HG03521 (cell line): ENCODE results near the gene LRP5.
"Not testable (repeated sequence)": the region's sequence is repeated elsewhere in the genome, so short reads cannot be mapped to it uniquely, and the experiment has no call there.

Source experiments
- ATAC-seq: cut with Tn5 transposase; IDR thresholded peaks from one replicate; pipeline ENCODE4 v1.9.1; 2021; ENCODE audit warnings: mild to moderate bottlenecking, moderate library complexity; ENCODE audit not compliant: unreplicated experiment

The LRP5 gene

DNA sequence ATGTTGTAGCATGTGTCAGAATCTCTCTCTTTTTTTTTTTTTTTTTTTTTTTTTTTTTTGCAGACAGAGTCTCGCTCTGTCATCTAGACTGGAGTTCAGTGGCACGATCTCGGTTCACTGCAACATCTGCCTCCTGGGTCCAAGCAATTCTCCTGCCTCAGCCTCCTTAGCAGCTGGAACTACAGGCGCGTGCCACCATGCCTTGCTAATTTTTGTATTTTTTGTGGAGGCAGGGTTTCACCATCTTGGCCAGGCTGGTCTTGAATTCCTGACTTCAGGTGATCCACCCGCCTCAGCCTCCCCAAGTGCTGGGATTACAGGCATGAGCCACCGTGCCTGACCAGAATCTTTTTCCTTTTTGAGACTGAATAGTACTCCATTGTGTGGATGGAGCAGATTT, 32.4 kb downstream of the LRP5 start:
- not testable (repeated sequence) for ATAC-seq

DNA sequence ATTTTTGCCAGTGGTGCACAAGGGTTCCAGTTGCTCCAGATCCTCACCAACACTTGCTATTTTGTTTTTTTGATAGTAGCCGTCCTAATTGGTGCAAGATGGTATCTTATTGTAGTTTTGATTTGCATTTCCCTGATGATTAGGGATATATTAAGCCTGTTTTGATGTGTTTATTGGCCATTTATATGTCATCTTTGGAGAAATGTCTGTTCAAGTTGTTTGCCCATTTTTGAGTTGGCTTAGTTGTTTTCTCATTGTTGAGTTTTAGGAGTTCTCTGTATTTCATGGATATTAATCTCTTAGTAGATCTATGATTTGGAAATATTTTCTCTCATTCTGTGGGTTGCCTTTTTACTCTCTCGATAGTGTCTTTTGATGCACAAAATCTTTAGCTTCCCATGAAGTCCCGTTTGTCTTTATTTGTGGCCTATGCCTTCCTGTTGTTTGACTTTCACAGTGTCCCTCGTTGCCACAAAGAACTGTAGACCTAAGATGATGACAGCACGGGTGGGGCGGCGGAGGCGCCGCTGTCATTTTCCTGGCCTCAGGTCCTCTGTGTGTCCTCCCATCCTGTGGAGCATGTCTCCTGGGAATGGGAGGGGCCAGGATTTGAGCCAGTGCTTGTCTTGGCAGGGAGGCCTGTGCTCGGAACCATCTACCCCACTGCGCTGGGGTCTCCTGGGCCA, 33.5 kb downstream of the LRP5 start:
- no peak for ATAC-seq

DNA sequence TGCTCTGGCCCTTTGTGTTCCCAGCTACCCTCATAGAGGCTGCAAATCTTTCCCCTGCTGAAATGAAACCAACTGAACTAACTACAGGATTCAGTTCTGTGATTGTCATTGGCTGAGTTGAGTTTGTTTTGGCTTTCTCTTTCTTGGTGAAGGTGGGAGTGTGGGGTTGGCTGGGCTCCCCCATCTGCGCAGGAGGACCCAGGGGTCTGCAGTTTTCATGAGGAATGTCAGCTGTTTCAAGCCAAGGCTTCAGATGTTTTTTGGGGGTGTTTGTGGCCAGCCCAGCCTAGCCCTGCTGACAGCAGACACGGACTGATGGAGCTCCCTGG, 34.0 kb downstream of the LRP5 start:
- no peak for ATAC-seq

GRCh38 chr11:68347345-68347744, 35.0 kb downstream of the LRP5 start:
- ATAC-seq, result no peak

DNA sequence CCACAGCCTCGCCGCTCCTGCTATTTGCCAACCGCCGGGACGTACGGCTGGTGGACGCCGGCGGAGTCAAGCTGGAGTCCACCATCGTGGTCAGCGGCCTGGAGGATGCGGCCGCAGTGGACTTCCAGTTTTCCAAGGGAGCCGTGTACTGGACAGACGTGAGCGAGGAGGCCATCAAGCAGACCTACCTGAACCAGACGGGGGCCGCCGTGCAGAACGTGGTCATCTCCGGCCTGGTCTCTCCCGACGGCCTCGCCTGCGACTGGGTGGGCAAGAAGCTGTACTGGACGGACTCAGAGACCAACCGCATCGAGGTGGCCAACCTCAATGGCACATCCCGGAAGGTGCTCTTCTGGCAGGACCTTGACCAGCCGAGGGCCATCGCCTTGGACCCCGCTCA, 35.5 kb downstream of the LRP5 start:
- no peak for ATAC-seq

GRCh38 chr11:68349461-68350249, 37.3 kb downstream of the LRP5 start:
- ATAC-seq, result no peak

DNA sequence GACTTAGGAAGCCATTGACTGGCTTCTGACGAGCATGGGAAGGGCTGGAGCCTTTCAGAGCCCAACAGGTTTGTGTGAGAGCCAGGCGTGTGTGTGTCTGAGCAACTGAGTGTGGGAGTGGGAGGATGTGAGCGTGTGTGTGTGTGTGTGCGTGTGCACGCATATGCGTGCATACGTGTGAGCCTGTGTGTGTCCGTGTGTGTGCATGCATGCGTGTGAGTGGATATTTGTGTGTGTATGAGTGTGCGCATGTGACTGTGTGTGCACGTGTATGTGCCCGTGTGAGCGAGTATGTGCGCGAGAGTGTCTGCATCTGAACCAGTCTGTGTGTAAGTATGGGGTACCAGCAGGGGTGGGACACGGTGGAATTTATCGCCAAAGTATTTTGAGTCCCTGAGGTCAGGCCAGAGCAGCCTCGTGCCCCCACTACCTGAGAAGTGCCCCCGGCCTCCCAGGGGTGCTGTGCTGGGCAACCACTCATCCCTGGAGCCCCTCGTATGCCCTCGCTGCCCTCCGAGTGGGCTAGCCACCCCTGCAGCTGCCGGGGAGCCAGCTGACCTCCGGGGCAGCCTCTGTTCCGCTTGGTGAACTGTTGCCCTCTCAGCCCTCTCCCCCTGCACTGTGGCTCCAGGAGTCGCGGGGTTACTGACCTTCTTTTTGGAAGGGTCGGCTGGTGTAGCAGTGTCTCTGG, 38.5 kb downstream of the LRP5 start:
- no peak for ATAC-seq

DNA sequence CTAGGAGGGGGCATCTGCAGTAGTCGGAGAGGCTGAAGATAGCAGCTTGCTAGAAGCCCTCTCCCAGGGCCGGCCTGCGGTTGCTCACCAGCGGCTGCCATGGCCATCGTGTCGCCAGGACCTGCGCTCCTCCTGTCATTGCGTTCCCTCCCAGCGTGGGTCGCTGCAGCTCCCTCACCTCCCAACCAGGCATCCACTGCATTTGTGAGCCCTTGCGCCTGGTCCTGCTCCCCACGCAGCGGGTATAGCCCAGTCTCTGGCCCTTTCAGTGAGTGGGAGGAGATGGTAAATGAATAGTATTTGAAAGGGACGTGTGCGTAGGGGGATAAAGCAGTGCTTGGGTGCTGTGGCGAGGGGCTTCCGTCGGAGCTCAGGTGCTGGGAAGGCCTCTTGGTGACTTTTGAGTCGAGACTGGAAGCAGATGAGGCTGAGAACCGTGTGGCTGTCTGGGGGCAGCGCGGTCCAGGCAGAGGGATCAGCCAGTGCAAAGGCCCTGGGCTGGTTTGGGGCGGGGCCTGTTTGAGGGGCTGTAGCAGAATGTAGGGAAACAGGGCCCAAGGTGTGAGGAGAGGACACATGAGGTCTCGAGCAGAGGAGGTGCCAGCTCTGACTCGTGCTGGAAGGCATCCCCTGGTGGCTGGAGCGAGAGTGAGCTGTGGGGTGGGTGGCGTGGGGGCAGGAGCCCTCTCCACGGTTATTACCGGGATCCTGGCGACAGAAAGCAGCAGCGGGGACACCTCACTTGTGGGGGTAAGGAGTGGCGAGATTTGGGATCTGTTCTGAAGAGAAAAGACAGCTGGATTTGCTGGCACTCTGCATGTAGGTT, 39.3 kb downstream of the LRP5 start:
- ATAC-seq, result no peak

DNA sequence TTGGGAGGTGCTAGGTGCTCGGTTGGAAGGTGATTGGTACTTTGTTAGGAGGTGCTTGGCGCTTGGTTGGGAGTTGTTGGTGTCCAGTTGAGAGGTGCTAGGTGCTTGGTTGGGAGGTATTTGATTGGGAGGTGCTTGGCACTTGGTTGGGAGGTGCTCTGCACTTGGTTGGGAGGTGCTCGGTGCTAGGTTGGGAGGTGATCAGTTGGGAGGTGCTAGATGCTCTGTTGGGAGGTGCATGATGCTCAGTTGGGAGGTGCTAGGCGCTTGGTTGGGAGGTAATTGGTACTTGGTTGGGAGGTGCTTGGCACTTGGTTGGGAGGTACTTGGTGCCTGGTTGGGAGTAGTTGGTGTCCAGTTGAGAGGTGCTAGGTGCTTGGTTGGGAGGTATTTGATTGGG, 40.2 kb downstream of the LRP5 start:
- ATAC-seq, result no peak

DNA sequence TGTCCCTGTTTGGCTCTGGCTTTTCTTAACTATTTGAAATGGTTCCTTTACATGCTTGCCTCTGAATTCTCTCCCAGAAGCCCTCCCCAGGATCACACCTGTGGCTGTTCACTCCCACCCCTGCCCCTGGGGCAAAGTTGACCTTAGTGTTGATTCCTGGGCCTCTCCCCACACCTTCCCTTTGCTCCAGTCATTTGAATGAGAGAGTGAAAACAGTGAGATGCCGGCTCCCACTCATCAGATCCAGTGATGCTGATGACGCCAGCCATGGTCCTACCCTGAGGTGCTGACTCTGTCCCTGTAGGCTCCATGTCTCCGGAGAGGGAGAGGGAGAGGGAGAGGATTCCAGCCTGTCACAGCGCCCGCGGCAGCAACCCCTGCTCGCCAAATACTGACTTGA, 40.7 kb downstream of the LRP5 start:
- no peak for ATAC-seq

- no peak for ATAC-seq
Observed at GRCh38 chr11:68353669-68354068, 41.3 kb downstream of the LRP5 start.

DNA sequence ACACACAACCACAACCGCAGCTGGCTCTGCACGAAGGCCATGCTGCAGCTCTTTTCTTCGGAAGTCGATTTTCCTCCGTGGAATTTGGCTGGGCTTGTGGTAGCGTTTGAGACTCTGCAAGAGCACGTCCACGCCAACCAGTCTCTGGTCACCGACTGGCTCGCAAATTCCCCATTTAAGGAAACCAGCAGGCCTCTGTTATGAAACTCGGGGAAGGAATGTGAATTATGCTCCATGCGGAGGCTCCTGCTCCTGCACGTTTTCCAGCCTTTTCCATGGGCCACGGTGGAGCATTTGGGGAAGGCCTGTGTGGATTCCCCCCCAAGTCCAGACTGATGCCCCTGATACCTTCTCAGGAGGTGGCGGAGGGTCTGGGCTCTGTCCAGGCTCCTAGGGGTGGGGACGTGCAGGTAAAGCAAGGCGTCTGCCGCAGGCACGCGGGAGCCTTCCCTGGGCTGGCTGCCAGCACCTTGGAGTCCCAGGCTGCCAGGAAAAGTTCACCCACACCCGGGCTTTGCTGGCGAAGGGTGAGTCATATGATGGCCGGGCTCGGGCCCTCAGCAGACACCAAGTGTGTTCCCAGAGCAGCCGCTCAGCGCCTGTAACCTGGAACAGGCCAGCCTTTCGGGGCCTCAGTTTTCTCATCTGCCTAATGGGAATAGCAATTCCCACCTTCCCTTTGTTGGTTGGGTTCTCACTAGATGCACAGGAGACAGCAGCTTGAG, 41.9 kb downstream of the LRP5 start:
- ATAC-seq, result no peak

GRCh38 chr11:68355471-68355870, 43.1 kb downstream of the LRP5 start:
- ATAC-seq, result no peak

DNA sequence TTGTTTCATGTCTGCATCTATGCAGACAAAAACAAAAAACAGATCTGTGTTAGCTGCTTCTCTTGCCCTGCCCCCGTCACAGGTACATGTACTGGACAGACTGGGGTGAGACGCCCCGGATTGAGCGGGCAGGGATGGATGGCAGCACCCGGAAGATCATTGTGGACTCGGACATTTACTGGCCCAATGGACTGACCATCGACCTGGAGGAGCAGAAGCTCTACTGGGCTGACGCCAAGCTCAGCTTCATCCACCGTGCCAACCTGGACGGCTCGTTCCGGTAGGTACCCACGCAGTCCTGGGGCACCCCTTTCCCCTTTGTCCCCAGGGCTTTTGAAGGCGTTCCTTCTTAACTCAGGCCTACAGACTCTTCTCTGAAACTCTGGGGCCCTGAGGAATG, 45.2 kb downstream of the LRP5 start:
- ATAC-seq, result no peak

- no peak for ATAC-seq
Observed at GRCh38 chr11:68358416-68358815, 46.0 kb downstream of the LRP5 start.

DNA sequence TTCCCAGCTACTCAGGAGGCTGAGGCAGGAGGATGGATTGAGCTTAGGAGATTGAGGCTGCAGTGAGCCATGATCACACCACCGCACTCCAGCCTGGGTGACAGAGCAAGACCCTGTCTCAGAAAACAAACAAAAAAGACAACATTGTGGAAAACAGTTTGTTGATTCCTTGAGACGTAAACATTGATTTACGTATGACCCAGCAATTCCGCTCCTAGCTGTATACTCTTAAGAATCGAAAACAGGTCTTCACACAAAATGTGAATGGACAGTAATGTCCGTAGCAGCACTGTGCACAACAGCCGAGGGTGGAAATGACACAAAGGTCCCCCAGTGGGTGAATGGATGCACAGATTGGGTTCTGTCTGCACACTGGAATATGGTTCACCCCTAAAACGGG, 49.3 kb downstream of the LRP5 start:
- ATAC-seq, result no peak

DNA sequence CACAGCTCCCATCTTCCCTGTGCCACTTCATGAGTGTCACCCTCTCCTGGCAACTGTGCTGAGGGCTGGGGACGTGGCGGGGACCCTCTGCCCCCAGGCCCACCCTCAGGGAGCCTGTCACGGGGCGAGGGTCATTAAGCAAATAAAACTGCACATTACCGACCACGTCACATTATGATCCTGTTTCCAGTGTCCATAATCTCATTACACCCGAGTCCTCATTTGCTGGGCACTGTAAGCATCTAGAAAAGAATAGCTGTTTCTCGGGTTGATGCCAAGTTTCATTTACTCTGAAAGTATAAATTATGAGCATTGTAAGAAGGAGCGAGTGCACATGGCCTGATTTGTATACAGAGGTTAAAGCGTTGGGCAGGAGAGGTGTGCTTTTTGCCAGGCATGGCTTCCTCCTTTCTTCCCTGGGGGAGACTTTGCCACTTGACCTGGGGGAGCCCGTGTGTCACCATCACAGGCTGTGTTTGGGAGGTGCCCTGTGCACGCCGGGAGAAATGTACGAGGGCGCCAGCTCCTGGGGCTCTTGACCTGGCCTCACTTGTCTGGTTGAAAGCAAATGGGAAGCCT, 50.5 kb downstream of the LRP5 start:
- ATAC-seq, result no peak

DNA sequence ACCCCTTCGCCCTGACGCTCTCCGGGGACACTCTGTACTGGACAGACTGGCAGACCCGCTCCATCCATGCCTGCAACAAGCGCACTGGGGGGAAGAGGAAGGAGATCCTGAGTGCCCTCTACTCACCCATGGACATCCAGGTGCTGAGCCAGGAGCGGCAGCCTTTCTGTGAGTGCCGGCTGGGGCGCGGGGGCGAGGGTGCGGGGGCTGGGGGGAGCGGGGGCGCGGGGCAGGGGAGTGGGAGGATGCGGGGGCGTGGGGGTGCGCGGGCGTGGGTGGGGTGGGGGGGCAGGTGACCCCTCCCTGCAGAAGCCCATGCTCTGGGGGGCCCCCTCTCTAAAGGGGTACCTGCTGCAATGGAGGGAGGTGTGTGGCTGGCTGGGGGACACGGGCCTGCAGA, 51.4 kb downstream of the LRP5 start:
- no peak for ATAC-seq

- no peak for ATAC-seq
Observed at GRCh38 chr11:68364581-68364980, 52.2 kb downstream of the LRP5 start.

GRCh38 chr11:68365943-68366435, 53.6 kb downstream of the LRP5 start:
- no peak for ATAC-seq
